SKM-1 treated with dmso at 0.1 percent for 144 hours (cell line): Measurements from ENCODE around the gene RAC3.

Source experiments
- DNase-seq: peaks from one replicate; lab custom pipeline; 2025; ENCODE audit not compliant: unreplicated experiment; lab: John Stamatoyannopoulos, UW

RAC3 gene

GRCh38 chr17:82054351-82055022 lies 23.0 kb downstream of the RAC3 start:
- DNase-seq: no peak

- DNase-seq: no peak
Measured at GRCh38 chr17:82055023-82055964, 23.8 kb downstream of the RAC3 start.

- no peak for DNase-seq
Measured at GRCh38 chr17:82055965-82056728, 24.7 kb downstream of the RAC3 start.

- DNase-seq: no peak
Measured at GRCh38 chr17:82056729-82057621, 25.5 kb downstream of the RAC3 start.

DNA sequence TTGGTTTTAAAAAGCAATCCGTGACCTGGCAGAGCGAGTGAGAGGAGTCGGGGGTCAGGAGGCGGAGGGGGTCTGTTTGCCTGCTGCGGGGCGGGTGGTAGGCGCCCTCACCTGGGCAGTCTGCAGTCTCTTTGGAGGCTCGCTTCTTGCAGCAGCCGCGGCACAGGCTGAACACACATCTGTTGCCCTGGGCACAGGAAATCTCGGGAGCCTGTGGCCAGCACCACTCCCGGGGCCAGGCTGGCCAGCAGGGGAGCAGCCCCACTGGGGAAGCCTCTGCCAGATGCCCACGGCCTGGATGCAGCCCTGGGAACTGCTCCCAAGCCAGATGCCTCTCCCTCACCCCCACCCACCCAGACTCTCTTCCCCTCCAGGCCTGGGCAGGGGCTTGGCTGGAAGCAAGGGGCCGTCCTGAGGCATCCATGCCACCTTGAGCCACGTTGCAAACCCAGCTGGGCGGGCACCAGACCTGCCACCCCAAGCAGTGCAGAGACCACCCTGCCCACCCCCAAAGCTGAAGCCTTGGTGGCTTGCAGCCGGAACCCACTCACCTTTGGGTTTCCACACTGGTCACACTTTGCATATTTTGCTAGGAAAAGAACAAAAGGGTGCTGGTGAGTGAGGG lies 26.9 kb downstream of the RAC3 start:
- no peak for DNase-seq

GRCh38 chr17:82058855-82059249 lies 27.4 kb downstream of the RAC3 start:
- no peak for DNase-seq

GRCh38 chr17:82059272-82060000 lies 28.0 kb downstream of the RAC3 start:
- no peak for DNase-seq

- no peak for DNase-seq
Measured at GRCh38 chr17:82060001-82060380, 28.5 kb downstream of the RAC3 start.

- DNase-seq: no peak
Measured at GRCh38 chr17:82060614-82061013, 29.1 kb downstream of the RAC3 start.

DNA sequence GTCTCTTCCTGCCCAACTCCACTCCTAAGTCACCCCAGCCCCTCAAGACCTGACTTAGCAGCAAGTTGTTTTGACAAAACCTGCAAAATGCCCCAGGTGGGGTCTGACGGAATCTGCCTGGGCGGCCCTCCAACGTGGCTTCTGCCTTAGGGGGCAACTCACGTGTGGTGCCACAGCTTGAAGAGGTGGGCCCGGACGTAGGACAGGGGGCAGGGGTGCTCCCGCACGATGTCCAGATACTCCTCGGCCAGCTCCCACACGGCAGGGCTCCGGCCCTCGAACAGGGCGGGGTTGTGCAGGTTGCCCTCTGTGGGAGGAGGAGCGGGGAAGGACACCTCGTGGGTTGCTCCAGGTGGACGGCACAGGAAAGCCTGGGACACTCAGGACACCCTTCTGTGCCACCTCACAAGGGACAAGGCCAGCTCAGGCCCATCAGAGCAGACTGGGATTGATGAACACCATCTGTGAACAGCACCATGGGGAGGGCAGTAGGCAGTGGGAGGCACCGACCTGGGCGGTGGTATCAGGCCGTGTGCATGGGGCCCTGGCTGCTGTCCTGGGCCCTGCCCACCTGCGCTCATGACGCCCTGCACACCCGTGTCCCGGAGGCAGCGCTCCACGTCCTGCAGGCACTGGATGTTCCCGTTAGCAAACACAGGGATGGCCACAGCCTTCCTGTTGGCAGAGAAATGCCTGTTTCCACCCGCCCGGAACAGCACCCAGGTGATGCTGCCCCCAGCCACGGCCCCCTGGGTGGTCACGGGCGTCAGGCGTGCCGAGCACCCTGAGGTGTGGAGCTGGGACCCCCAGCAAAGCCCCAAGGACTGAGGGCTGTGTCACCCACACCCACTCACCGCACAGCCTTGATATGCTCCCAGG lies 29.8 kb downstream of the RAC3 start:
- no peak for DNase-seq

- DNase-seq: no peak
Measured at GRCh38 chr17:82062076-82062983, 30.9 kb downstream of the RAC3 start.

- DNase-seq: no peak
Measured at GRCh38 chr17:82062984-82063368, 31.5 kb downstream of the RAC3 start.

DNA sequence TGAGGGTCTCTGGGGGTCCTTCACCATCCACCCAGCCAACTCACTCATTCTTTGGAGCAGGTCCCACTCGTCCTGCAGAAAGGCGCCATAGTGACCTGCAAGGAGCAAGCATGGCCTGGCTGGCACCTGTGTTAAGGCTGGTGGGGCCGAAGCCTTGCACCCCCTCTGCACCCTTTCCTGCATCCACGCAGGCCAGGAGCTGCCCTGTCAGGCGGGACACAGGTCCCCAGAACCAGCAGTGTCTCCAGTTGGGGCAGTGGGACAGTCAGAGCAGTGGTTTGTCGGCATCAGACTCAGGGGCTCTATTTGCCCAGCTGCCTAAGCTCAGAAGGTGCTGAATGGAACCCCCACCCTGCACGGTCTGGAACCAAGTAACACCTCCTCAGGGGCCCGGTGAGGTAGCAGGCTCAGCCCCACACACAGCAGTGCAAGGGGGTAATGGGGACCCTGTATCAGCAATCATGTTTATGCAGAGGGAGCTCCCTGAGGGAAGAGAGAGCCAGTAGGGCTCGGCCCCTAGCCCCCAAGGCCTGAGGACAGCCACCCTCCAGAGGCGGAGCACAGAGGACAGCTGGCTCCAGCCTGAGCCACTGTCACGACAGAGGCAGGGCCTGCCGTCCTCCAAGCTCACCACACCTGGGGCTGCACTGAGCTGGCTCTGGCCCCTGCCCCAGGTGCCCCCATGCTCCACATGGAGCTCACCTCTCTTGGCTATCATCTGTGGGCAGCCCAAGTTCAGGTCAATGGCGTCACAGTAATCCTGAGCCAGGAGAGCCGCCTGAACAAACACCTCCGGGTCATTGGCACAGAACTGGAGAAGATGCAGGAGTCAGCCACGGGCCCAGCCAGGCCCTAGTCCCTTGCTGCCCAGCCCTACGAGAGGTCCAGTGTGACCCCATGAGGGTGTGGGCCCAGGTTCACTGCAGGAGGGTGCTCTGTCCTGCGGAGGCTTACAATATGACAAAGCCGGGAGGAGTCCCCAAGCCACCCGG lies 32.2 kb downstream of the RAC3 start:
- DNase-seq: no peak

- no peak for DNase-seq
Measured at GRCh38 chr17:82064433-82065192, 33.1 kb downstream of the RAC3 start.

DNA sequence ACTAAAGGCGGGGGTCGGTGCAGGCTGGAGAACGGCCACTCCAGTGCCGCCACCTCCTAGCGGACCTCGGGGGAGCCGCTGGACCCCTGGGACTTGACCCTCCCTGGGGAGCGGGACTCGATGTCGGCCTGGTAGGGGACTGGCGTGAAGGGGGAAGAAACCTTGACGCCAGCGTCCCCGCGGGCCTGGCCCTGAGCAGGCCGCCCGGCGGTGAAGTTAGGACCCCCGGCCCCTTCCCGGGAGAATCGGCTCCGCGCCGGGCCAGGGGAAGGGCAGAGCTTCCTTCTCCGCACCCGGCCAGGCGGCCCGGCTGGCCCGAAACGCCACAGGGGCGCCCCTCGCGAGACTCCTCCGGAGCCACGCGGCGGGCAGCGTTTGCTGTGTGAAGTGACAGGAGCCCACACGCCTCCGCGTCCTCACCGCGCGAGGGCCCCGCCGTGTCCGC lies 33.7 kb downstream of the RAC3 start:
- DNase-seq: no peak
